HL-60 (cell line): ENCODE measurements around the gene DAB2.

Experiments used
- CTCF ChIP-seq: IDR thresholded peaks from one replicate; pipeline ENCODE4 v1.5.1; 2011; ENCODE audit warnings: low read length, control low read depth, inconsistent platforms; ENCODE audit not compliant: insufficient read depth
- REST ChIP-seq: IDR thresholded peaks from 2 replicates; pipeline ENCODE4 v1.6.1; 2012; ENCODE audit warnings: low read depth; ENCODE audit not compliant: insufficient replicate concordance

GRCh38 chr5:39355324-39355723, 69.5 kb downstream of the DAB2 start:
- no peak for TF ChIP-seq CTCF
- TF ChIP-seq REST, result no peak
